ENCODE data around the gene LHX2. TPM values are rescaled to one million over a fixed set of nuclear protein-coding genes. Genes with fewer than 3 reads are reported as not detected.

The LHX2 gene
- total RNA-seq, 2 experiments from 2014 or later = not detected

GRCh38 chr9:124075761-124076160 lies 64.2 kb downstream of the LHX2 start:
- DNase-seq (ENCODE audit: low spot score) = no peak
- H3K4me1 ChIP-seq (ENCODE audit: insufficient read depth, low read length, poor library complexity, severe bottlenecking) = no peaks in the 10 kb centered on the region
- H3K9me2 ChIP-seq (ENCODE audit: insufficient read depth, low read length) = no peaks in the 10 kb centered on the region
- no peak overlapping the region for H2AFZ ChIP-seq (ENCODE audit: low read length)
- H3K4me3 ChIP-seq (ENCODE audit: low read depth, low read length, poor library complexity, severe bottlenecking) = no peak overlapping the region
- TF ChIP-seq EZH2phosphoT487 (IDR thresholded peaks at IDR 0.05; ENCODE audit: borderline replicate concordance, low read depth, low read length) = no peak
- TF ChIP-seq, protein P1, sequence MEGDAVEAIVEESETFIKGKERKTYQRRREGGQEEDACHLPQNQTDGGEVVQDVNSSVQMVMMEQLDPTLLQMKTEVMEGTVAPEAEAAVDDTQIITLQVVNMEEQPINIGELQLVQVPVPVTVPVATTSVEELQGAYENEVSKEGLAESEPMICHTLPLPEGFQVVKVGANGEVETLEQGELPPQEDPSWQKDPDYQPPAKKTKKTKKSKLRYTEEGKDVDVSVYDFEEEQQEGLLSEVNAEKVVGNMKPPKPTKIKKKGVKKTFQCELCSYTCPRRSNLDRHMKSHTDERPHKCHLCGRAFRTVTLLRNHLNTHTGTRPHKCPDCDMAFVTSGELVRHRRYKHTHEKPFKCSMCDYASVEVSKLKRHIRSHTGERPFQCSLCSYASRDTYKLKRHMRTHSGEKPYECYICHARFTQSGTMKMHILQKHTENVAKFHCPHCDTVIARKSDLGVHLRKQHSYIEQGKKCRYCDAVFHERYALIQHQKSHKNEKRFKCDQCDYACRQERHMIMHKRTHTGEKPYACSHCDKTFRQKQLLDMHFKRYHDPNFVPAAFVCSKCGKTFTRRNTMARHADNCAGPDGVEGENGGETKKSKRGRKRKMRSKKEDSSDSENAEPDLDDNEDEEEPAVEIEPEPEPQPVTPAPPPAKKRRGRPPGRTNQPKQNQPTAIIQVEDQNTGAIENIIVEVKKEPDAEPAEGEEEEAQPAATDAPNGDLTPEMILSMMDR (conservative IDR thresholded peaks at IDR 0.05; ENCODE audit: low read length) = no peak
- intact Hi-C loops (cut with micrococcal nuclease; ENCODE audit: unreplicated experiment) = no loop called here
- H3K36me3 ChIP-seq (ENCODE audit: insufficient read depth, low read length) = no peaks in the 10 kb centered on the region
- ChIA-PET CTCF (ENCODE audit: unreplicated experiment) (no interaction called here), POLR2A (no interaction called here)
- no peaks in the 10 kb centered on the region for H3K9me3 ChIP-seq (ENCODE audit: low read length)
- H3K4me2 ChIP-seq (ENCODE audit: low read length) = no peak overlapping the region
- no peaks in the 10 kb centered on the region for H3K79me2 ChIP-seq (ENCODE audit: insufficient read depth, low read depth, low read length)
- no peak overlapping the region for H3K27ac ChIP-seq (ENCODE audit: low read depth, low read length, poor library complexity, severe bottlenecking)
- no TSS peak for BruUV-seq (replicated peaks)
- H4K20me1 ChIP-seq (ENCODE audit: insufficient read depth, low read length) = no peaks in the 10 kb centered on the region

DNA sequence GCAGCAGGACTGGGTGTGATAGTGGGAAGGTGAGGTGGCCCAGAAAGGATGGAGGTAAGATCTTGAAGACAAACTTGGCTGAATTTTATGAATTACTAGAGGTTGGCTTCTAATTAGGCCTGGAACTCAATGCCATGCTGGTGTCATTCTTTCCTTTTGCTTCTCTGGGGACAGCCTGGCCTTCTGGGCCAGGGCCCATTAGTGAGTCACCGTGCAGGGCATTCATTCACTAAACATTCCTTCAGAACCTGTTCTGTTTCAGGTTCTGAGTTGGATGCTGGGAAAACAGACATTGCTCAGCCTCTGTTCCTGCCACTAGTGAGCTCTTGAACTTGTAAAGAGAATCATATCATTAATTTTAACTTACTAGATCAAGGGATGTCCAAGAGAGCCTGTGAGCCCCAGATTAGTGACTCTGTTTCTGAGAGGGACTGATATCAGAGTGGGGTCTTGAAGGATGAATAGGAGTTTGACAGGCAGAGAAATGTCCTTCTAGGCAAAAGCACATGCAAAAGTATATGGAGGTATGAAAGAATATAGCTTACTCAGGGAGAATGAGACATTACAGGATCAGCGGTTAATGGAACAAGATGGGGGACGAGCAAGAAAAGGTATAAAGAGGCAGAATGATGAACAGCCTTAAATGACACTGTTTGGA lies 66.5 kb downstream of the LHX2 start:
- Histone ChIP-seq H3K4me2 (ENCODE audit: low read length) (no peak overlapping the region), H3K27ac (ENCODE audit: low read depth, low read length, poor library complexity, severe bottlenecking) (no peak overlapping the region), H3K9me2 (ENCODE audit: insufficient read depth, low read length) (no peaks in the 10 kb centered on the region), H3K4me3 (ENCODE audit: low read depth, low read length, poor library complexity, severe bottlenecking) (no peak overlapping the region), H3K36me3 (ENCODE audit: insufficient read depth, low read length) (no peaks in the 10 kb centered on the region), H2AFZ (ENCODE audit: low read length) (no peak overlapping the region), H3K9me3 (ENCODE audit: low read length) (no peaks in the 10 kb centered on the region), H4K20me1 (ENCODE audit: insufficient read depth, low read length) (no peaks in the 10 kb centered on the region), H3K4me1 (ENCODE audit: insufficient read depth, low read length, poor library complexity, severe bottlenecking) (no peaks in the 10 kb centered on the region), H3K79me2 (ENCODE audit: insufficient read depth, low read depth, low read length) (no peaks in the 10 kb centered on the region)
- BruUV-seq (replicated peaks) = no TSS peak
- no peak for DNase-seq (ENCODE audit: low spot score)
- POLR2A ChIA-PET = no interaction called here
- TF ChIP-seq, protein P1 (conservative IDR thresholded peaks at IDR 0.05; ENCODE audit: low read length) = no peak
- TF ChIP-seq EZH2phosphoT487 (IDR thresholded peaks at IDR 0.05; ENCODE audit: borderline replicate concordance, low read depth, low read length) = no peak
- intact Hi-C loops (cut with micrococcal nuclease; ENCODE audit: unreplicated experiment) = no loop called here
- CTCF ChIA-PET (ENCODE audit: unreplicated experiment) = no interaction called here

DNA sequence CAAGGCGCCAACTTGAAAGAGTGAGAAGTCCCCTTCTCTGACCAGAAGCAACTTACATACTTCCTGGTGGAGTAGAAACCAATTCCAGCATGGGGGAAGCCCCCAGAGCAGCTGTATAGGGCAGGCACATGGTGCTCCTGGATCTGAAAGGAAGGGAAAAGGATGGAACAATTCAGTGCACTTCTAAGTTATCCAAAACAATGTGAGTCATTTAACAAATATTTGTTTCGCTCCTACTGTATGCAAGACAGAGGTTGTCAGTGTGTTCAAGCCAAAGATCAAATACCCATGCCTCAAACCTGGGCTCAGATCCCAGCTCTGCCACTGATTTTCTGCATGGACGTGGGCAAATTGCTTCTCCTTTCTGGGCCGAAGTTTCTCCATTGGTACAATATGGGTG lies 67.1 kb downstream of the LHX2 start:
- Histone ChIP-seq H3K9me2 (ENCODE audit: insufficient read depth, low read length) (no peaks in the 10 kb centered on the region), H3K4me1 (ENCODE audit: insufficient read depth, low read length, poor library complexity, severe bottlenecking) (no peaks in the 10 kb centered on the region), H3K27ac (ENCODE audit: low read depth, low read length, poor library complexity, severe bottlenecking) (no peak overlapping the region), H3K4me3 (ENCODE audit: low read depth, low read length, poor library complexity, severe bottlenecking) (no peak overlapping the region), H3K4me2 (ENCODE audit: low read length) (no peak overlapping the region), H4K20me1 (ENCODE audit: insufficient read depth, low read length) (no peaks in the 10 kb centered on the region), H2AFZ (ENCODE audit: low read length) (no peak overlapping the region), H3K9me3 (ENCODE audit: low read length) (no peaks in the 10 kb centered on the region), H3K36me3 (ENCODE audit: insufficient read depth, low read length) (no peaks in the 10 kb centered on the region), H3K79me2 (ENCODE audit: insufficient read depth, low read depth, low read length) (no peaks in the 10 kb centered on the region)
- no peak for DNase-seq (ENCODE audit: low spot score)
- intact Hi-C loops (cut with micrococcal nuclease; ENCODE audit: unreplicated experiment) = no loop called here
- POLR2A ChIA-PET = interaction anchor here (0.7 kb wide), 1 partner anchor 988 kb away, joined by 3 read pairs; no protein-coding TSS in a partner anchor
- no TSS peak for BruUV-seq (replicated peaks)
- CTCF ChIA-PET (ENCODE audit: unreplicated experiment) = no interaction called here
- TF ChIP-seq, protein P1 (conservative IDR thresholded peaks at IDR 0.05; ENCODE audit: low read length) = no peak
- TF ChIP-seq EZH2phosphoT487 (IDR thresholded peaks at IDR 0.05; ENCODE audit: borderline replicate concordance, low read depth, low read length) = no peak
